ENCODE results near the gene POU2F2.
A peak's percentile ranks its signal among the peaks of the same experiment; 100 is the strongest.
"Not testable (repeated sequence)": the region's sequence is repeated elsewhere in the genome, so short reads cannot be mapped to it uniquely, and the experiment has no call there.

POU2F2 gene

GRCh38 chr19:42059196-42059595 is 73.0 kb downstream of the POU2F2 start:
- DNase-seq (ENCODE audit: low spot score), result no peak

- no peak for DNase-seq (ENCODE audit: low spot score)
Measured at GRCh38 chr19:42057846-42058245, 74.4 kb downstream of the POU2F2 start.

- DNase-seq (ENCODE audit: low spot score), result no peak
Measured at GRCh38 chr19:42054205-42054604, 78.0 kb downstream of the POU2F2 start.

GRCh38 chr19:42053037-42053935 is 79.0 kb downstream of the POU2F2 start:
- DNase-seq (ENCODE audit: low spot score), result no peak

- no peak for DNase-seq (ENCODE audit: low spot score)
Measured at GRCh38 chr19:42052241-42052863, 79.9 kb downstream of the POU2F2 start.

GRCh38 chr19:42051166-42052115 is 80.8 kb downstream of the POU2F2 start:
- DNase-seq (ENCODE audit: low spot score), result peak; percentile 86

- DNase-seq (ENCODE audit: low spot score), result peak; percentile 7
Measured at GRCh38 chr19:42048992-42049391, 83.3 kb downstream of the POU2F2 start.

- no peak for DNase-seq (ENCODE audit: low spot score)
Measured at GRCh38 chr19:42045575-42045974, 86.7 kb downstream of the POU2F2 start.

- no peak for DNase-seq (ENCODE audit: low spot score)
Measured at GRCh38 chr19:42042455-42043170, 89.6 kb downstream of the POU2F2 start.

GRCh38 chr19:42040491-42040890 is 91.8 kb downstream of the POU2F2 start:
- DNase-seq (ENCODE audit: low spot score), result not testable (repeated sequence)

GRCh38 chr19:42040031-42040430 is 92.2 kb downstream of the POU2F2 start:
- DNase-seq (ENCODE audit: low spot score), result no peak

GRCh38 chr19:42038666-42039065 is 93.6 kb downstream of the POU2F2 start:
- no peak for DNase-seq (ENCODE audit: low spot score)

- DNase-seq (ENCODE audit: low spot score), result no peak
Measured at GRCh38 chr19:42037649-42038048, 94.6 kb downstream of the POU2F2 start.
